CD4-positive, alpha-beta T cell (primary cell): ENCODE data around the gene CDH18. TPM values are rescaled to one million over a fixed set of nuclear protein-coding genes. Genes with fewer than 3 reads are reported as not detected.

Source experiments
- ATAC-seq: fragments of 200-7000 bp; cut with Tn5 transposase; one replicate; pipeline ENCODE4 v1.10.0; 2022; ENCODE audit warnings: mild to moderate bottlenecking; ENCODE audit not compliant: poor library complexity
- CTCF ChIA-PET: fragments of 350-600 bp; sonication (Branson Sonifier 250); formaldehyde crosslinking; loops from one replicate; lab custom pipeline; 2021; ENCODE audit warnings: antibody characterized with exemption, inconsistent platforms; lab: Charles Lee
- POLR2A ChIA-PET: fragments of 350-600 bp; sonication (Branson Sonifier 250); formaldehyde crosslinking; loops from one replicate; lab custom pipeline; 2021; ENCODE audit warnings: antibody characterized with exemption, inconsistent platforms; lab: Charles Lee
- DNase-seq, 14 experiments: peaks; one replicate each; pipeline ENCODE4 v3.0.0-alpha.2; 2013 to 2020; ENCODE audit warnings: mixed read lengths in 2 of 14
- H3K27ac ChIP-seq, 2 donors: one replicate each; pipeline versions ENCODE4 v1.5.1 to v1.7.0; 2013; ENCODE audit warnings: low read length in 2 of 2, low read depth in 1 of 2, mild to moderate bottlenecking in 1 of 2
- H3K27me3 ChIP-seq, 2 experiments: 1 replicate in 1 of 2; 2 replicates in 1 of 2; pipeline versions ENCODE4 v1.6.1 to v1.7.0; 2013; ENCODE audit warnings: low read length in 2 of 2, control low read depth in 1 of 2, mild to moderate bottlenecking in 1 of 2, moderate library complexity in 1 of 2; ENCODE audit not compliant: insufficient read depth in 2 of 2, control insufficient read depth in 1 of 2
- H3K36me3 ChIP-seq: one replicate; pipeline ENCODE4 v1.6.1; 2013; ENCODE audit warnings: low read length, control low read depth; ENCODE audit not compliant: insufficient read depth
- H3K4me1 ChIP-seq: one replicate; pipeline ENCODE4 v1.6.1; 2013; ENCODE audit warnings: low read length, control low read depth; ENCODE audit not compliant: insufficient read depth
- H3K4me3 ChIP-seq: one replicate; pipeline ENCODE4 v1.5.1; 2013; ENCODE audit warnings: mild to moderate bottlenecking, low read length, moderate library complexity
- H3K9me3 ChIP-seq, 2 experiments: 1 replicate in 1 of 2; 2 replicates in 1 of 2; pipeline versions ENCODE4 v1.6.1 to v1.7.0; 2013; ENCODE audit warnings: low read length in 2 of 2, mild to moderate bottlenecking in 2 of 2, control low read depth in 1 of 2, moderate library complexity in 1 of 2; ENCODE audit not compliant: control insufficient read depth in 1 of 2, insufficient read depth in 1 of 2
- H3K27ac Mint-ChIP-seq: one replicate; pipeline ENCODE4 v1.8.0; 2020; ENCODE audit warnings: mixed read lengths
- H3K27me3 Mint-ChIP-seq: one replicate; pipeline ENCODE4 v1.8.0; 2021; ENCODE audit warnings: mixed read lengths
- H3K36me3 Mint-ChIP-seq: one replicate; pipeline ENCODE4 v1.8.0; 2021; ENCODE audit warnings: low read depth, mixed read lengths
- H3K4me1 Mint-ChIP-seq: one replicate; pipeline ENCODE4 v1.8.0; 2021; ENCODE audit warnings: low read depth, mixed read lengths
- H3K4me3 Mint-ChIP-seq: one replicate; pipeline ENCODE4 v1.8.0; 2020; ENCODE audit warnings: mild to moderate bottlenecking, mixed read lengths
- H3K9me3 Mint-ChIP-seq: one replicate; pipeline ENCODE4 v1.8.0; 2020; ENCODE audit warnings: mixed read lengths
- CTCF ChIP-seq: fragments of 200-600 bp; IDR thresholded peaks from one replicate; pipeline ENCODE4 v1.8.0; 2022; ENCODE audit warnings: antibody characterized with exemption, mild to moderate bottlenecking
- intact Hi-C, 2 experiments: fragments of 100-400 bp; cut with DNase I in 1 of 2; cut with micrococcal nuclease in 1 of 2; formaldehyde crosslinking; loops; one replicate each; pipeline versions ENCODE4 v1.15.1 to v1.9.0; 2023 to 2025; cut with DNase I, micrococcal nuclease
- total RNA-seq, 174 experiments: library from RNA in 2 of 174; stranded (reverse) in 2 of 174; gene quantifications; one replicate each; pipeline ENCODE4 v1.2.3 and lab custom pipeline; 2021 to 2026

The CDH18 gene
- total RNA-seq, 2 experiments from 2014 or later, result not detected

- H3K9me3 Mint-ChIP-seq, result peaks cover 7% of the 10 kb centered on the region
- intact Hi-C loops, result no loop called here
- no peak overlapping the region for H3K27ac ChIP-seq
Measured at GRCh38 chr5:19862711-19863110, 125.3 kb downstream of the CDH18 start.

GRCh38 chr5:19859020-19859419 is 129.0 kb downstream of the CDH18 start:
- H3K4me3 ChIP-seq, result no peak overlapping the region
- H3K36me3 ChIP-seq, result no peaks in the 10 kb centered on the region
- H3K9me3 ChIP-seq, result peaks cover 0 to 3% of the 10 kb centered on the region in 2 experiments
- no peaks in the 10 kb centered on the region for H3K4me1 ChIP-seq
- no peak for TF ChIP-seq CTCF
- ATAC-seq (no peak), DNase-seq (no peak)
- H3K4me3 Mint-ChIP-seq, result no peak overlapping the region
- H3K36me3 Mint-ChIP-seq, result no peaks in the 10 kb centered on the region
- CTCF ChIA-PET, result no interaction called here
- no peaks in the 10 kb centered on the region for H3K27me3 Mint-ChIP-seq
- POLR2A ChIA-PET, result no interaction called here
- H3K4me1 Mint-ChIP-seq, result no peaks in the 10 kb centered on the region
- no peaks in the 10 kb centered on the region for H3K27me3 ChIP-seq
- H3K9me3 Mint-ChIP-seq, result peaks cover 3% of the 10 kb centered on the region
- H3K27ac Mint-ChIP-seq, result no peak overlapping the region
- H3K27ac ChIP-seq, result no peak overlapping the region
- intact Hi-C loops, result no loop called here

More at GRCh38 chr5:19862711-19863110, 125.3 kb downstream of the CDH18 start:
- H3K36me3 Mint-ChIP-seq, result no peaks in the 10 kb centered on the region
- Histone ChIP-seq H3K27me3 (no peaks in the 10 kb centered on the region), H3K9me3 (peaks cover 0 to 3% of the 10 kb centered on the region in 2 experiments), H3K4me3 (no peak overlapping the region), H3K36me3 (no peaks in the 10 kb centered on the region), H3K4me1 (no peaks in the 10 kb centered on the region)
- H3K4me3 Mint-ChIP-seq, result no peak overlapping the region
- DNase-seq, result no peak
- POLR2A ChIA-PET, result no interaction called here
- no peak for ATAC-seq
- CTCF ChIA-PET, result no interaction called here
- H3K27me3 Mint-ChIP-seq, result no peaks in the 10 kb centered on the region
- H3K27ac Mint-ChIP-seq, result no peak overlapping the region
- no peaks in the 10 kb centered on the region for H3K4me1 Mint-ChIP-seq
- TF ChIP-seq CTCF, result no peak

GRCh38 chr5:19855931-19856330 is 132.1 kb downstream of the CDH18 start:
- H3K27me3 ChIP-seq, result no peaks in the 10 kb centered on the region
- no peak overlapping the region for H3K27ac ChIP-seq
- no peaks in the 10 kb centered on the region for H3K9me3 ChIP-seq
- ChIA-PET CTCF (no interaction called here), POLR2A (no interaction called here)
- Mint-ChIP-seq H3K4me1 (no peaks in the 10 kb centered on the region), H3K4me3 (no peak overlapping the region), H3K9me3 (peaks cover 2% of the 10 kb centered on the region), H3K27ac (no peak overlapping the region), H3K27me3 (no peaks in the 10 kb centered on the region), H3K36me3 (no peaks in the 10 kb centered on the region)
- no peak for DNase-seq
- H3K4me1 ChIP-seq, result no peaks in the 10 kb centered on the region
- no peak for TF ChIP-seq CTCF
- no peak for ATAC-seq
- H3K4me3 ChIP-seq, result no peak overlapping the region
- H3K36me3 ChIP-seq, result no peaks in the 10 kb centered on the region
- intact Hi-C loops, result no loop called here
